HepG2 (cell line): ENCODE data around the gene PPP2R2D. TPM values are rescaled to one million over a fixed set of nuclear protein-coding genes. Genes with fewer than 3 reads are reported as not detected.

Experiments
- ATAC-seq: fragments of 200-7000 bp; cut with Tn5 transposase; 3 replicates; pipeline ENCODE4 v1.9.1; 2020; ENCODE audit warnings: mild to moderate bottlenecking, moderate library complexity
- BruUV-seq: library from RNA; stranded (reverse); fragments of 400-500 nt; replicated peaks from 2 replicates; lab custom pipeline; 2021; lab: Mats Ljungman, UMichigan
- CTCF ChIA-PET: fragments of 300-600 bp; formaldehyde crosslinking; extraction: SDS; loops from one replicate; lab custom pipeline; 2021; ENCODE audit warnings: low total read pairs, inconsistent platforms, low intra/inter-chr PET ratio; lab: Yijun Ruan, JAX
- POLR2A ChIA-PET: fragments of 350-600 bp; sonication (Branson Sonifier 250); formaldehyde crosslinking; loops from one replicate; lab custom pipeline; 2020; ENCODE audit warnings: antibody characterized with exemption, inconsistent platforms; lab: Yijun Ruan, JAX
- DNase-seq: peaks from one replicate; pipeline ENCODE4 v3.0.0-alpha.2; 2015; ENCODE audit warnings: low spot score
- FAIRE-seq: peaks from 3 replicates; lab custom pipeline; 2011; peaks lifted over from hg19 to GRCh38; lab: Jason Lieb, UNC
- H2AFZ ChIP-seq: one replicate; pipeline ENCODE4 v1.6.1; 2011; ENCODE audit warnings: low read length, inconsistent platforms
- H3K27ac ChIP-seq: fragments of 300-600 bp; 3 replicates; pipeline ENCODE4 v1.8.0; 2011; ENCODE audit warnings: mixed run types, mild to moderate bottlenecking, mixed read lengths, low read length, inconsistent platforms; ENCODE audit not compliant: insufficient read depth; ENCODE audit errors: extremely low read length
- H3K27me3 ChIP-seq, 2 experiments: fragments of 200-600 bp in 1 of 2; 2 replicates in 1 of 2; 3 replicates in 1 of 2; pipeline versions ENCODE4 v1.6.0 to v1.8.0; 2011; ENCODE audit warnings: low read length in 2 of 2, mild to moderate bottlenecking in 2 of 2, moderate library complexity in 2 of 2, inconsistent platforms in 1 of 2; ENCODE audit not compliant: insufficient read depth in 2 of 2, control insufficient read depth in 1 of 2
- H3K36me3 ChIP-seq, 2 experiments: fragments of 200-600 bp in 1 of 2; replicated peaks in 1 of 2; 2 replicates in 1 of 2; 3 replicates in 1 of 2; pipeline versions ENCODE4 v1.5.1 to v1.8.0; 2011; ENCODE audit warnings: low read length in 2 of 2, inconsistent platforms in 1 of 2; ENCODE audit not compliant: insufficient read depth in 2 of 2, control insufficient read depth in 1 of 2
- H3K4me1 ChIP-seq: 2 replicates; pipeline ENCODE4 v1.5.1; 2012; ENCODE audit warnings: low read length, inconsistent platforms; ENCODE audit not compliant: insufficient read depth
- H3K4me2 ChIP-seq: 2 replicates; pipeline ENCODE4 v1.6.0; 2011; ENCODE audit warnings: low read depth, low read length, inconsistent platforms
- H3K4me3 ChIP-seq, 3 experiments: fragments of 200-600 bp in 1 of 3; sonication (generic), shearing (Covaris generic) in 1 of 3; replicated peaks in 1 of 3; 2 replicates each; pipeline ENCODE4 v1.5.1; 2011 to 2016; ENCODE audit warnings: low read length in 3 of 3, inconsistent platforms in 2 of 3, low read depth in 2 of 3, mild to moderate bottlenecking in 2 of 3, control low read depth in 1 of 3, mixed read lengths in 1 of 3; ENCODE audit not compliant: insufficient read depth in 1 of 3
- H3K79me2 ChIP-seq: one replicate; pipeline ENCODE4 v1.6.1; 2011; ENCODE audit warnings: low read length, inconsistent platforms; ENCODE audit not compliant: insufficient read depth
- H3K9ac ChIP-seq: 2 replicates; pipeline ENCODE4 v1.6.0; 2011; ENCODE audit warnings: mild to moderate bottlenecking, low read depth, low read length, inconsistent platforms; ENCODE audit not compliant: insufficient read depth
- H3K9me3 ChIP-seq: 2 replicates; pipeline ENCODE4 v1.5.1; 2012; ENCODE audit warnings: mild to moderate bottlenecking, low read length
- H4K20me1 ChIP-seq: 2 replicates; pipeline ENCODE4 v1.6.0; 2011; ENCODE audit warnings: inconsistent platforms, mild to moderate bottlenecking, low read length, moderate library complexity; ENCODE audit not compliant: insufficient read depth
- ATF5 ChIP-seq: sonication (generic); formaldehyde crosslinking; IDR thresholded peaks from 2 replicates; pipeline ENCODE4 v1.4.0; 2020; ENCODE audit warnings: mild to moderate bottlenecking, low read depth, missing genetic modification reagents
- RAD21 ChIP-seq: fragments of 450-650 bp; formaldehyde crosslinking; IDR thresholded peaks from 2 replicates; pipeline ENCODE4 v1.5.0; 2020; ENCODE audit warnings: mild to moderate bottlenecking
- SMC3 ChIP-seq: IDR thresholded peaks from 2 replicates; pipeline ENCODE4 v1.6.1; 2011; ENCODE audit warnings: low read length, improper control_type of control experiment
- STAG1 ChIP-seq: sonication (generic); formaldehyde crosslinking; IDR thresholded peaks from 2 replicates; pipeline ENCODE4 v1.4.0; 2020; ENCODE audit warnings: missing genetic modification reagents
- TFAP4 ChIP-seq: sonication (generic); IDR thresholded peaks from 2 replicates; pipeline ENCODE4 v1.6.1; 2016; ENCODE audit warnings: low read depth, borderline replicate concordance
- ZBED4 ChIP-seq: sonication (generic); formaldehyde crosslinking; IDR thresholded peaks from 2 replicates; pipeline ENCODE4 v1.4.0; 2020; ENCODE audit warnings: missing genetic modification reagents, borderline replicate concordance
- ZNF598 ChIP-seq: sonication (generic); formaldehyde crosslinking; IDR thresholded peaks from 2 replicates; pipeline ENCODE4 v1.5.1; 2020; ENCODE audit warnings: mild to moderate bottlenecking, missing genetic modification reagents, borderline replicate concordance
- ZSCAN25 ChIP-seq: sonication (generic); formaldehyde crosslinking; IDR thresholded peaks from 2 replicates; pipeline ENCODE4 v1.8.0; 2022; ENCODE audit warnings: mild to moderate bottlenecking, missing genetic modification reagents
- WGBS: methylation state at CpG from one replicate; pipeline ENCODE4 v1.1.6; 2017; ENCODE audit warnings: low lambda C conversion rate; 5-methylcytosine and 5-hydroxymethylcytosine counted together
- in situ Hi-C: cut with HindIII; loops from 2 replicates; pipeline ENCODE4 v1.10.0; 2017; ENCODE audit warnings: low pct_unique_long_range_greater_than_20kb; ENCODE audit not compliant: extremely low pct_ligation_motif_present
- intact Hi-C: fragments of 100-400 bp; cut with micrococcal nuclease; formaldehyde crosslinking; loops from one replicate; pipeline ENCODE4 v1.10.0; 2022; ENCODE audit not compliant: unreplicated experiment
- polyA plus RNA-seq, 8 experiments: library from polyadenylated mRNA; depleted of rRNA in 3 of 8; stranded (reverse) in 7 of 8; unstranded in 1 of 8; fragments of >200 nt; fragmentation: Illumina TruSeq in 4 of 8; extraction: Trizol in 4 of 8; gene quantifications; 2 replicates each; pipeline versions ENCODE4 v1.2.1 to v1.2.3, GENCODE V29; 2011 to 2016; ENCODE audit warnings: low read depth in 4 of 8, missing spikeins in 1 of 8, mixed read lengths in 1 of 8; ENCODE audit not compliant: insufficient read depth in 1 of 8
- total RNA-seq, 5 experiments: library from RNA; depleted of rRNA; stranded (reverse); fragments of >200 nt; fragmentation: Illumina TruSeq; extraction: Trizol; gene quantifications; 2 replicates each; pipeline ENCODE4 v1.2.3, GENCODE V29; 2016; ENCODE audit warnings: low read depth in 1 of 5
- TF ChIP-seq, protein P1 (sequence below): sonication (generic); formaldehyde crosslinking; IDR thresholded peaks from 2 replicates; pipeline ENCODE4 v1.5.1; 2020; ENCODE audit warnings: mild to moderate bottlenecking, missing genetic modification reagents, moderate library complexity
- TF ChIP-seq, protein P2 (sequence below): sonication (generic); formaldehyde crosslinking; IDR thresholded peaks from 2 replicates; pipeline ENCODE4 v1.5.1; 2020; ENCODE audit warnings: missing genetic modification reagents, mild to moderate bottlenecking, borderline replicate concordance

Gene PPP2R2D
- total and polyA plus RNA-seq, 2 of the 13 experiments (the other 11 are each of a cell fraction or from before 2014, with no cell fraction given) = 32.7 to 33.2 TPM

- Histone ChIP-seq H3K9ac (no peak overlapping the region), H4K20me1 (no peaks in the 10 kb centered on the region; the same call in 1 of the 2 replicates), H3K9me3 (no peaks in the 10 kb centered on the region), H3K79me2 (peaks cover 3% of the 10 kb centered on the region), H3K4me1 (peaks cover 1% of the 10 kb centered on the region), H3K36me3 (peaks cover 23 to 77% of the 10 kb centered on the region in 2 experiments), H3K27ac (no peak overlapping the region), H2AFZ (no peak overlapping the region), H3K4me3 (no peak overlapping the region), H3K27me3 (no peaks in the 10 kb centered on the region), H3K4me2 (no peak overlapping the region)
- no TSS peak for BruUV-seq
- in situ Hi-C loops (no loop called here), intact Hi-C loops (loop anchor here (1.0 kb wide), 1 partner anchor 58 kb away; no protein-coding TSS in a partner anchor)
- WGBS = 85% methylated on average over 11 of the region's 11 CpGs
- FAIRE-seq (no peak), ATAC-seq (peak; percentile 96), DNase-seq (peak; percentile 15)
- CTCF ChIA-PET = interaction anchor here (1.4 kb wide), 1 partner anchor 58 kb away, joined by 8 read pairs; no protein-coding TSS in a partner anchor
- POLR2A ChIA-PET = no interaction called here
- TF ChIP-seq, protein P1, sequence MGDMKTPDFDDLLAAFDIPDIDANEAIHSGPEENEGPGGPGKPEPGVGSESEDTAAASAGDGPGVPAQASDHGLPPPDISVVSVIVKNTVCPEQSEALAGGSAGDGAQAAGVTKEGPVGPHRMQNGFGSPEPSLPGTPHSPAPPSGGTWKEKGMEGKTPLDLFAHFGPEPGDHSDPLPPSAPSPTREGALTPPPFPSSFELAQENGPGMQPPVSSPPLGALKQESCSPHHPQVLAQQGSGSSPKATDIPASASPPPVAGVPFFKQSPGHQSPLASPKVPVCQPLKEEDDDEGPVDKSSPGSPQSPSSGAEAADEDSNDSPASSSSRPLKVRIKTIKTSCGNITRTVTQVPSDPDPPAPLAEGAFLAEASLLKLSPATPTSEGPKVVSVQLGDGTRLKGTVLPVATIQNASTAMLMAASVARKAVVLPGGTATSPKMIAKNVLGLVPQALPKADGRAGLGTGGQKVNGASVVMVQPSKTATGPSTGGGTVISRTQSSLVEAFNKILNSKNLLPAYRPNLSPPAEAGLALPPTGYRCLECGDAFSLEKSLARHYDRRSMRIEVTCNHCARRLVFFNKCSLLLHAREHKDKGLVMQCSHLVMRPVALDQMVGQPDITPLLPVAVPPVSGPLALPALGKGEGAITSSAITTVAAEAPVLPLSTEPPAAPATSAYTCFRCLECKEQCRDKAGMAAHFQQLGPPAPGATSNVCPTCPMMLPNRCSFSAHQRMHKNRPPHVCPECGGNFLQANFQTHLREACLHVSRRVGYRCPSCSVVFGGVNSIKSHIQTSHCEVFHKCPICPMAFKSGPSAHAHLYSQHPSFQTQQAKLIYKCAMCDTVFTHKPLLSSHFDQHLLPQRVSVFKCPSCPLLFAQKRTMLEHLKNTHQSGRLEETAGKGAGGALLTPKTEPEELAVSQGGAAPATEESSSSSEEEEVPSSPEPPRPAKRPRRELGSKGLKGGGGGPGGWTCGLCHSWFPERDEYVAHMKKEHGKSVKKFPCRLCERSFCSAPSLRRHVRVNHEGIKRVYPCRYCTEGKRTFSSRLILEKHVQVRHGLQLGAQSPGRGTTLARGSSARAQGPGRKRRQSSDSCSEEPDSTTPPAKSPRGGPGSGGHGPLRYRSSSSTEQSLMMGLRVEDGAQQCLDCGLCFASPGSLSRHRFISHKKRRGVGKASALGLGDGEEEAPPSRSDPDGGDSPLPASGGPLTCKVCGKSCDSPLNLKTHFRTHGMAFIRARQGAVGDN (CRISPR knock-in tag) = 0 out of 2 replicates have a peak, but pooled peaks have one; percentile 18
- TF ChIP-seq ZNF598 (CRISPR knock-in tag) (no peak), SMC3 (0 out of 2 replicates have a peak, but pooled peaks have one; percentile 11), ZBED4 (CRISPR knock-in tag) (no peak), ATF5 (CRISPR knock-in tag) (no peak), STAG1 (CRISPR knock-in tag) (peak; percentile 59), RAD21 (CRISPR knock-in tag) (0 out of 2 replicates have a peak, but pooled peaks have one; percentile 34), TFAP4 (peak; percentile 44; the same call in 1 of the 2 replicates), ZSCAN25 (peak; percentile 74; the same call in 1 of the 2 replicates)
- TF ChIP-seq, protein P2, sequence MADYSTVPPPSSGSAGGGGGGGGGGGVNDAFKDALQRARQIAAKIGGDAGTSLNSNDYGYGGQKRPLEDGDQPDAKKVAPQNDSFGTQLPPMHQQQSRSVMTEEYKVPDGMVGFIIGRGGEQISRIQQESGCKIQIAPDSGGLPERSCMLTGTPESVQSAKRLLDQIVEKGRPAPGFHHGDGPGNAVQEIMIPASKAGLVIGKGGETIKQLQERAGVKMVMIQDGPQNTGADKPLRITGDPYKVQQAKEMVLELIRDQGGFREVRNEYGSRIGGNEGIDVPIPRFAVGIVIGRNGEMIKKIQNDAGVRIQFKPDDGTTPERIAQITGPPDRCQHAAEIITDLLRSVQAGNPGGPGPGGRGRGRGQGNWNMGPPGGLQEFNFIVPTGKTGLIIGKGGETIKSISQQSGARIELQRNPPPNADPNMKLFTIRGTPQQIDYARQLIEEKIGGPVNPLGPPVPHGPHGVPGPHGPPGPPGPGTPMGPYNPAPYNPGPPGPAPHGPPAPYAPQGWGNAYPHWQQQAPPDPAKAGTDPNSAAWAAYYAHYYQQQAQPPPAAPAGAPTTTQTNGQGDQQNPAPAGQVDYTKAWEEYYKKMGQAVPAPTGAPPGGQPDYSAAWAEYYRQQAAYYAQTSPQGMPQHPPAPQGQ (CRISPR knock-in tag) = no peak
These were observed 42.4 kb downstream of the PPP2R2D start for GRCh38 chr10:131943021-131943814.
